ENCODE data around the gene BST2. TPM values are rescaled to one million over a fixed set of nuclear protein-coding genes. Genes with fewer than 3 reads are reported as not detected.
A peak's percentile ranks its signal among the peaks of the same experiment; 100 is the strongest.

The BST2 gene
- total RNA-seq, 2 donors from 2014 or later, result 12.8 to 15.6 TPM

DNA sequence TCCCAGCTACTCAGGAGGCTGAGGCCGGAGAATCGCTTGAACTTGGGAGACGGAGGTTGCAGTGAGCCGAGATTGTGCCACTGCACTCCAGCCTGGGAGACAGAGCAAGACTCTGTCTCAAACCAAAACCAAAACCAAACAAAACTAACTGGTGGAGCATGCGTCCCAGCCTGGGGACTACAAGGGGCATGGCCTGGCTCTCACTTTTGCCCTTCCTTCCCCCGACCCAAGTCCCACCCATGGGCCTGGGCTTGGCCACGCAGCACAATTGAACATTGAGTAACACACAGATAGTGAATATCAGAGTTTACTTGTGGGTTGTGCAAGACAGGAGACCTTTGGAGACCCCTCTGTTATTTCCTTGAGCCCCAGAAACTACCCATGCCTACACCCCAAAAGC is 29.8 kb upstream of the BST2 start:
- Histone ChIP-seq H3K4me3 (no peak overlapping the region), H3K4me1 (no peaks in the 10 kb centered on the region), H3K36me3 (no peaks in the 10 kb centered on the region), H3K27me3 (no peaks in the 10 kb centered on the region), H3K9me3 (no peaks in the 10 kb centered on the region), H3K27ac (no peak overlapping the region), H3K9ac (ENCODE audit: low read depth in 2 of 2, low read length in 2 of 2) (no peak overlapping the region)
- DNase-seq, result no peak
- TF ChIP-seq, protein P1, sequence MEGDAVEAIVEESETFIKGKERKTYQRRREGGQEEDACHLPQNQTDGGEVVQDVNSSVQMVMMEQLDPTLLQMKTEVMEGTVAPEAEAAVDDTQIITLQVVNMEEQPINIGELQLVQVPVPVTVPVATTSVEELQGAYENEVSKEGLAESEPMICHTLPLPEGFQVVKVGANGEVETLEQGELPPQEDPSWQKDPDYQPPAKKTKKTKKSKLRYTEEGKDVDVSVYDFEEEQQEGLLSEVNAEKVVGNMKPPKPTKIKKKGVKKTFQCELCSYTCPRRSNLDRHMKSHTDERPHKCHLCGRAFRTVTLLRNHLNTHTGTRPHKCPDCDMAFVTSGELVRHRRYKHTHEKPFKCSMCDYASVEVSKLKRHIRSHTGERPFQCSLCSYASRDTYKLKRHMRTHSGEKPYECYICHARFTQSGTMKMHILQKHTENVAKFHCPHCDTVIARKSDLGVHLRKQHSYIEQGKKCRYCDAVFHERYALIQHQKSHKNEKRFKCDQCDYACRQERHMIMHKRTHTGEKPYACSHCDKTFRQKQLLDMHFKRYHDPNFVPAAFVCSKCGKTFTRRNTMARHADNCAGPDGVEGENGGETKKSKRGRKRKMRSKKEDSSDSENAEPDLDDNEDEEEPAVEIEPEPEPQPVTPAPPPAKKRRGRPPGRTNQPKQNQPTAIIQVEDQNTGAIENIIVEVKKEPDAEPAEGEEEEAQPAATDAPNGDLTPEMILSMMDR (IDR thresholded peaks at IDR 0.05), result no peak
- intact Hi-C loops (cut with DNase I), result no loop called here

DNA sequence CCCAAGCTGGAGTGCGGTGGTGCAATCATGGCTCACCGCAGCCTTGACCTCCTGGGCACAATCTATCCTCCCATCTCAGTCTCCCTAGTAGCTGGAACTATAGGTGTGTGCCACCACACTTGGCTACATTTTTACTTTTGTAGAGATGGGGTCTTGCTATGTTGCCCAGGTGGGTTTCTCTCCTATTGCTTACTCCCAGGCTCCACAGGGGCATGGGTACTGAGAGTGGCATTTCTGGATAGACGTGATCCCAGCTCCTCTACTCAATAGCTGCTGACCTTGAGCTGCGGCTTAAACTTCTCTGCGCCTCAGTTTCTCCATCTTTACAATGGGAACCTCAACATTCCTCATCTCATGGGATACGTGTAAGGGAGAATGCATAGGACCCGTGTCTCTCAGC is 26.0 kb upstream of the BST2 start:
- H3K27ac ChIP-seq, result no peak overlapping the region
- H3K36me3 ChIP-seq, result no peaks in the 10 kb centered on the region
- TF ChIP-seq, protein P1 (IDR thresholded peaks at IDR 0.05), result no peak
- intact Hi-C loops (cut with DNase I), result no loop called here
- no peaks in the 10 kb centered on the region for H3K27me3 ChIP-seq
- no peaks in the 10 kb centered on the region for H3K9me3 ChIP-seq
- H3K4me3 ChIP-seq, result no peak overlapping the region
- no peaks in the 10 kb centered on the region for H3K4me1 ChIP-seq
- no peak for DNase-seq
- no peak overlapping the region for H3K9ac ChIP-seq (ENCODE audit: low read depth in 2 of 2, low read length in 2 of 2)

DNA sequence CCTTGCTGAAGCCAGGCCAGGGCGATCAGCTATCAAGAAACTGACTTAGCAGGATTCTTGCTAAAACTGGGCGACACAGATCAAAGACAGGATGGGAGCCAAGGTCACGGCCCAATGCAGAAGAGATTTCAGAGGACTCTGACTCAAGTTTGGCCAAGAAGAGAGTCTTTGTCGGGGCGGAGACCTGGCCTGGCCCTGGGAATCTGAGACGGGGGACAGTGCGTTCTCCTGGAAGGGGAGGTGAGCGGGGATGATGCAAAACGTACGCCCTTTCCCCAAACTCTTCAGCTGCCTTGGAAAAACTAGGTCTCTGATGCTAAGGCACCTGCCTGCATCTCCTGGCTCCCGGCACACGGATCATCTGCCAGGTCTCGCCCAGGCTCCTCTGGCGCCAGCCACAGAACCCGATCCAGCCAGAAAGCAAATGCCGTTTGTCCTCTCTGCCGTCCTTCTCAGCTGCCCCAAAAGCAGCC is 24.2 kb upstream of the BST2 start:
- no peaks in the 10 kb centered on the region for H3K4me1 ChIP-seq
- no peak overlapping the region for H3K27ac ChIP-seq
- intact Hi-C loops (cut with DNase I), result no loop called here
- no peaks in the 10 kb centered on the region for H3K36me3 ChIP-seq
- H3K4me3 ChIP-seq, result no peak overlapping the region
- DNase-seq, result no peak
- no peaks in the 10 kb centered on the region for H3K27me3 ChIP-seq
- no peak overlapping the region for H3K9ac ChIP-seq (ENCODE audit: low read depth in 2 of 2, low read length in 2 of 2)
- H3K9me3 ChIP-seq, result no peaks in the 10 kb centered on the region
- TF ChIP-seq, protein P1 (IDR thresholded peaks at IDR 0.05), result no peak

DNA sequence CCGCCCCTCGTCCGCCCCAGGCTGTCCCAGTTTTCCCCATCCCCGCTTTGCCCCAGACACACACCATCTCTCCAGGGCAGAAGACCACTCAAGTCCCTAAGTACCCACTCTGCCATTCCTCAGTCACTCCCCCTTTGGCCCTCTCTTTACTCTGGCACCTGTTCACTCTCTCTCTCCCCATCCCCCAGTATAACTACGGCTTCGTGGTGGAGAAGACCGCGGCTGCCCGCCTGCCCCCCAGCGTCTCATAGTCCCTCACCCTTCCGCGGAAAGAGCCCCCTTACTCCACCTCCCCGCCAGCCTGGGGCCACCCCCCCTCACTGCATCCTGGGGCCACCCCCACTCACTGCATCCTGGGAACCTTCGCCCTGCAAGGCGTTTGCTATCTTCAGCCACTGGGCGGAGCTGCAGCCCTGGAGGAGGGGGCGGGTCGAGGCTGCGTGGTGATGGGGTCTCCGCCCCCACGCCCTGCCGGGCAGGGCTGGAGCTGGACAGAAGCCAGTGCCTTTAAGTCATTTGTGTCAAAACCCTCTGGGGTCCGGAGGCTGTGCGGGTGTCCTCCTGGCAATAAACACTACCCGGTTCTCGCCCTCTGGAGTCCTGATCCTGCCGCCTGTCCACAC is 19.4 kb upstream of the BST2 start:
- H3K9me3 ChIP-seq, result no peaks in the 10 kb centered on the region
- intact Hi-C loops (cut with DNase I), result no loop called here
- DNase-seq, result peak; percentile 26
- H3K27ac ChIP-seq, result no peak overlapping the region
- no peaks in the 10 kb centered on the region for H3K27me3 ChIP-seq
- TF ChIP-seq, protein P1 (IDR thresholded peaks at IDR 0.05), result no peak
- no peak overlapping the region for H3K9ac ChIP-seq (ENCODE audit: low read depth in 2 of 2, low read length in 2 of 2)
- H3K4me1 ChIP-seq, result peaks cover 4% of the 10 kb centered on the region
- no peaks in the 10 kb centered on the region for H3K36me3 ChIP-seq
- no peak overlapping the region for H3K4me3 ChIP-seq

DNA sequence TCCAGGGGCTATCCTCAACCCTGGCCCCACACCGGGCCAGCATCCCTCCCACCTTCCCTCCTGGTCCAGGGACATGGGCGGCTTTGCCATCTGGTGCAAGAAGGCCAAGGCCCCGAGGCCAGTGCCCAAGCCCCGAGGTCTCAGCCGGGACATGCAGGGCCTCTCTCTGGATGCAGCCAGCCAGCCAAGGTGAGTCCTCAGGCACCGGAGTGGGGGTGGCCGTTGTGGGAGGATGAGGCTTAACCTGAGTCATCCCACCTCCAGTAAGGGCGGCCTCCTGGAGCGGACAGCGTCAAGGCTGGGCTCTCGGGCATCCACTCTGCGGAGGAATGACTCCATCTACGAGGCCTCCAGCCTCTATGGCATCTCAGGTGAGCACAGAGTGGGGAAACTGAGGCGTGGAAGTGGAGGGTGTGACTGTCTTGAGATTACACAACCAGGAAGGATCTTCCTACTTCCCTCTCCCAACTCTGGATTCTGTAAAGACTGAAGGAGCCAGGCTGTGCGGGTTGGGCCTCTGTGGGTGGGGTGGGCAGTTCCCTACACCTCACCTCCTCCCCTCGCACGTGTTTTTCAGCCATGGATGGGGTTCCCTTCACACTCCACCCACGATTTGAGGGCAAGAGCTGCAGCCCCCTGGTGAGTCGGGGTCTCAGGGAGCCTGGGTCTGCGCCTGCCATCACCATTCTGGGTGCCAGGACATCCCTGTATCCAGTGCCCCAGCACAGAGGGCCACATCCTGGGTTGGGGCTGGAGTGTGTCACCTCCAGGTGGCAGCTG is 18.2 kb upstream of the BST2 start:
- Histone ChIP-seq H3K27me3 (no peaks in the 10 kb centered on the region), H3K36me3 (no peaks in the 10 kb centered on the region), H3K4me3 (no peak overlapping the region), H3K27ac (no peak overlapping the region), H3K9me3 (no peaks in the 10 kb centered on the region), H3K9ac (ENCODE audit: low read depth in 2 of 2, low read length in 2 of 2) (no peak overlapping the region), H3K4me1 (peaks cover 4% of the 10 kb centered on the region)
- TF ChIP-seq, protein P1 (IDR thresholded peaks at IDR 0.05), result no peak
- DNase-seq, result no peak
- intact Hi-C loops (cut with DNase I), result no loop called here

All from colonic mucosa (tissue), 4 donors.